ENCODE measurements around the gene ABCA1.
"Not testable (repeated sequence)": the region's sequence is repeated elsewhere in the genome, so short reads cannot be mapped to it uniquely, and the experiment has no call there.

The ABCA1 gene

GRCh38 chr9:104774132-104774531 is 153.8 kb downstream of the ABCA1 start:
- no peak overlapping the region for H2AFZ ChIP-seq (ENCODE audit: low read depth, low read length)
- H3K79me2 ChIP-seq (ENCODE audit: low read length) = no peaks in the 10 kb centered on the region
- no peak overlapping the region for H3K9ac ChIP-seq (ENCODE audit: low read length)
- peak overlapping the region; percentile 64 for H3K4me2 ChIP-seq (ENCODE audit: low read length)
- no peaks in the 10 kb centered on the region for H3K27me3 ChIP-seq (ENCODE audit: low read depth, low read length)
- H3K4me1 ChIP-seq (ENCODE audit: low read length) = peaks cover 66% of the 10 kb centered on the region
- no peaks in the 10 kb centered on the region for H4K20me1 ChIP-seq (ENCODE audit: insufficient read depth, low read length)
- no peak overlapping the region for H3K27ac ChIP-seq (ENCODE audit: low read length)
- H3K4me3 ChIP-seq (ENCODE audit: low read length) = no peak overlapping the region; the same call in 1 of the 2 replicates
- TF ChIP-seq CTCF (IDR thresholded peaks at IDR 0.05; ENCODE audit: low read depth, low read length) = no peak
- TF ChIP-seq EZH2phosphoT487 (IDR thresholded peaks at IDR 0.05; ENCODE audit: low read depth) = no peak
- H3K36me3 ChIP-seq (replicated peaks; ENCODE audit: low read depth, low read length) = peaks cover 3% of the 10 kb centered on the region
- no peaks in the 10 kb centered on the region for H3K9me3 ChIP-seq (ENCODE audit: insufficient read depth, low read length)

- Histone ChIP-seq H3K4me3 (ENCODE audit: low read length) (peak overlapping the region; percentile 51), H3K9ac (ENCODE audit: low read length) (peak overlapping the region; percentile 21), H3K9me3 (ENCODE audit: insufficient read depth, low read length) (no peaks in the 10 kb centered on the region), H3K27me3 (ENCODE audit: low read depth, low read length) (no peaks in the 10 kb centered on the region), H3K36me3 (replicated peaks; ENCODE audit: low read depth, low read length) (peaks cover 3% of the 10 kb centered on the region), H4K20me1 (ENCODE audit: insufficient read depth, low read length) (no peaks in the 10 kb centered on the region), H3K79me2 (ENCODE audit: low read length) (no peaks in the 10 kb centered on the region), H3K4me2 (ENCODE audit: low read length) (peak overlapping the region; percentile 68), H3K27ac (ENCODE audit: low read length) (peak overlapping the region; percentile 56), H2AFZ (ENCODE audit: low read depth, low read length) (peak overlapping the region; percentile 7; the same call in 1 of the 2 replicates), H3K4me1 (ENCODE audit: low read length) (peaks cover 67% of the 10 kb centered on the region)
- no peak for TF ChIP-seq CTCF (IDR thresholded peaks at IDR 0.05; ENCODE audit: low read depth, low read length)
- TF ChIP-seq EZH2phosphoT487 (IDR thresholded peaks at IDR 0.05; ENCODE audit: low read depth) = no peak
Measured at GRCh38 chr9:104772714-104773510, 155.0 kb downstream of the ABCA1 start.

- H3K4me1 ChIP-seq (ENCODE audit: low read length) = peaks cover 50% of the 10 kb centered on the region
- H3K9ac ChIP-seq (ENCODE audit: low read length) = peak overlapping the region; percentile 49
- H4K20me1 ChIP-seq (ENCODE audit: insufficient read depth, low read length) = no peaks in the 10 kb centered on the region
- no peak for TF ChIP-seq CTCF (IDR thresholded peaks at IDR 0.05; ENCODE audit: low read depth, low read length)
- no peak for TF ChIP-seq EZH2phosphoT487 (IDR thresholded peaks at IDR 0.05; ENCODE audit: low read depth)
- H2AFZ ChIP-seq (ENCODE audit: low read depth, low read length) = no peak overlapping the region
- H3K4me2 ChIP-seq (ENCODE audit: low read length) = peak overlapping the region; percentile 54
- H3K79me2 ChIP-seq (ENCODE audit: low read length) = no peaks in the 10 kb centered on the region
- peaks cover 3% of the 10 kb centered on the region for H3K36me3 ChIP-seq (replicated peaks; ENCODE audit: low read depth, low read length)
- peak overlapping the region; percentile 74 for H3K27ac ChIP-seq (ENCODE audit: low read length)
- no peaks in the 10 kb centered on the region for H3K27me3 ChIP-seq (ENCODE audit: low read depth, low read length)
- H3K4me3 ChIP-seq (ENCODE audit: low read length) = peak overlapping the region; percentile 35
- H3K9me3 ChIP-seq (ENCODE audit: insufficient read depth, low read length) = no peaks in the 10 kb centered on the region
Measured at GRCh38 chr9:104769655-104770054, 158.3 kb downstream of the ABCA1 start.

- not testable (repeated sequence) for H4K20me1 ChIP-seq (ENCODE audit: insufficient read depth, low read length); H3K27me3 ChIP-seq (ENCODE audit: low read depth, low read length); H3K4me3 ChIP-seq (ENCODE audit: low read length); H3K79me2 ChIP-seq (ENCODE audit: low read length); H3K4me2 ChIP-seq (ENCODE audit: low read length); H3K9ac ChIP-seq (ENCODE audit: low read length); H3K9me3 ChIP-seq (ENCODE audit: insufficient read depth, low read length); H3K36me3 ChIP-seq (replicated peaks; ENCODE audit: low read depth, low read length); H2AFZ ChIP-seq (ENCODE audit: low read depth, low read length)
- peak overlapping the region; percentile 74; the same call in 1 of the 2 replicates for H3K27ac ChIP-seq (ENCODE audit: low read length)
- H3K4me1 ChIP-seq (ENCODE audit: low read length) = peaks cover 44% of the 10 kb centered on the region
Measured at GRCh38 chr9:104769029-104769428, 158.9 kb downstream of the ABCA1 start.

Measured in OCI-LY3 (cell line).